ENCODE data around the gene TSKS. TPM values are rescaled to one million over a fixed set of nuclear protein-coding genes. Genes with fewer than 3 reads are reported as not detected.

Gene TSKS
- total and polyA plus RNA-seq, 10 of the 15 experiments (the other 5 are each of a cell fraction or from before 2014, with no cell fraction given) = not detected

DNA sequence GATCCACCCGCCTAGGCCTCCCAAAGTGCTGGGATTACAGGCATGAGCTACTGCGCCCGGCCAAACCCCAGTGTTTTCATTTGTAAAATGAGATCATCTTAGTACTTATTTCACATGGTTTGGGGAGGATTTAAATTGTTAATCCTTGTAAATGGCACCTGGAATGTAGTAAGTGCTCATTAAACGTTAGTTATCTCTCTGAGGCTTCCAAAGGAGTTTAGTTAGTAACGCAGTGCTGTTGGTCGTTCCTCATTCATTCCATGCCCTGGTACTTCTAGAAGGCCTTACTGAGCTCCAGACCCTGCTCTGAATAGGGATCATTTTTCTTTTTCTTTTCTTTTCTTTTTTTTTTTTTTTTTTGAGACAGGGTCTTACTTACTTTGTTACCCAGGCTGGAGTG, 67.0 kb downstream of the TSKS start:
- WGBS (ENCODE audit: insufficient coverage, insufficient replicate concordance, low lambda C conversion rate, missing lambda C conversion rate) = 74% methylated on average over 6 of the region's 6 CpGs
- FAIRE-seq = no peak
- CTCF ChIA-PET = no interaction called here

DNA sequence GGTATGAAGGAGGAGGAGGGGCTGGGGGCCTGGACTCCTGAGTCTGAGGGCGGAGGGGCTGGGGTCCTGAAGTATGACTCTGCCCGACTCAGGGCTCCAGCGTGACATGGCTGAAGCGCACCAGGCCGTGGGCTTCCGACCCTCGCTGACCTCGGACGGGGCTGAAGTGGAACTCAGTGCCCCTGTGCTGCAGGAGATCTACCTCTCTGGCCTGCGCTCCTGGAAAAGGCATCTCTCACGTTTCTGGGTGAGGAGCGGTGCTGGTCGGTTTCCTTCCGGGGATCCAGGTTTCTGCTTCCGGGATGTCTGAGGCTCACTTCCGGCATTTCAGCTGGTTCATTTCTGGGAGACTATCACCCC, 71.0 kb downstream of the TSKS start:
- no peak overlapping the region for H3K9ac ChIP-seq (ENCODE audit: control insufficient read depth, insufficient read depth, low read length)
- no peak overlapping the region for H3K4me3 ChIP-seq
- no peak overlapping the region for H2AFZ ChIP-seq (ENCODE audit: control insufficient read depth, low read depth, low read length)
- no peak overlapping the region for H3K4me2 ChIP-seq (ENCODE audit: control insufficient read depth, insufficient read depth)
- no peaks in the 10 kb centered on the region; the same call in 2 of the 3 replicates for H3K9me3 ChIP-seq (replicated peaks; ENCODE audit: control insufficient read depth, insufficient read depth, low read length)
- in situ Hi-C loops (cut with MboI) (no loop called here), intact Hi-C loops (cut with micrococcal nuclease; ENCODE audit: unreplicated experiment) (no loop called here)
- TF ChIP-seq POLR2AphosphoS2 (IDR thresholded peaks at IDR 0.05; ENCODE audit: low read depth, low read length) (no peak), CHD2 (IDR thresholded peaks at IDR 0.05; ENCODE audit: borderline replicate concordance, low read depth, low read length) (no peak), BRCA1 (IDR thresholded peaks at IDR 0.05; ENCODE audit: low read depth, low read length) (no peak), BHLHE40 (IDR thresholded peaks at IDR 0.05; ENCODE audit: borderline replicate concordance in 1 of 2, low read depth in 2 of 2, low read length in 1 of 2) (no peak), ZSCAN29 (IDR thresholded peaks at IDR 0.05) (no peak), GATAD2B (conservative IDR thresholded peaks at IDR 0.05; ENCODE audit: low read depth) (no peak), EZH2 (IDR thresholded peaks at IDR 0.05; ENCODE audit: borderline replicate concordance, control insufficient read depth, low read depth, low read length) (no peak)
- TF ChIP-seq, protein P1, sequence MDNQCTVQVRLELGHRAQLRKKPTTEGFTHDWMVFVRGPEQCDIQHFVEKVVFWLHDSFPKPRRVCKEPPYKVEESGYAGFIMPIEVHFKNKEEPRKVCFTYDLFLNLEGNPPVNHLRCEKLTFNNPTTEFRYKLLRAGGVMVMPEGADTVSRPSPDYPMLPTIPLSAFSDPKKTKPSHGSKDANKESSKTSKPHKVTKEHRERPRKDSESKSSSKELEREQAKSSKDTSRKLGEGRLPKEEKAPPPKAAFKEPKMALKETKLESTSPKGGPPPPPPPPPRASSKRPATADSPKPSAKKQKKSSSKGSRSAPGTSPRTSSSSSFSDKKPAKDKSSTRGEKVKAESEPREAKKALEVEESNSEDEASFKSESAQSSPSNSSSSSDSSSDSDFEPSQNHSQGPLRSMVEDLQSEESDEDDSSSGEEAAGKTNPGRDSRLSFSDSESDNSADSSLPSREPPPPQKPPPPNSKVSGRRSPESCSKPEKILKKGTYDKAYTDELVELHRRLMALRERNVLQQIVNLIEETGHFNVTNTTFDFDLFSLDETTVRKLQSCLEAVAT (IDR thresholded peaks at IDR 0.05) = no peak
- peaks cover 8% of the 10 kb centered on the region for H3K4me1 ChIP-seq (ENCODE audit: control insufficient read depth, insufficient read depth, low read length)
- 81% methylated on average over 15 of the region's 16 CpGs for WGBS (ENCODE audit: insufficient coverage, insufficient replicate concordance, low lambda C conversion rate, missing lambda C conversion rate)
- peaks cover 4% of the 10 kb centered on the region; the same call in 1 of the 2 replicates for H4K20me1 ChIP-seq (ENCODE audit: control insufficient read depth, insufficient read depth)
- FAIRE-seq (no peak), DNase-seq (ENCODE audit: low read depth, low spot score) (no peak), ATAC-seq (no peak)
- no TSS peak for BruUV-seq (replicated peaks)
- CTCF ChIA-PET = interaction anchor here (1.0 to 1.6 kb wide), 2 partner anchors 8 to 25 kb away, joined by 3 to 5 read pairs; no protein-coding TSS in a partner anchor
- H3K27ac ChIP-seq (ENCODE audit: control insufficient read depth, insufficient read depth) = no peak overlapping the region
- RAD21 ChIA-PET (ENCODE audit: unreplicated experiment) = no interaction called here
- no peaks in the 10 kb centered on the region; a peak in 1 of 4 replicates for H3K27me3 ChIP-seq (replicated peaks in 1 of 2; ENCODE audit: control insufficient read depth in 2 of 2, insufficient read depth in 2 of 2, low read length in 1 of 2)
- POLR2A ChIA-PET = no interaction called here
- peaks cover 0 to 12% of the 10 kb centered on the region in 2 experiments; a peak in 2 of 4 replicates for H3K36me3 ChIP-seq (ENCODE audit: control insufficient read depth in 2 of 2, insufficient read depth in 2 of 2, low read length in 1 of 2)
- H3K79me2 ChIP-seq (ENCODE audit: control insufficient read depth, insufficient read depth, low read length) = no peaks in the 10 kb centered on the region
- SMC1A ChIA-PET (ENCODE audit: uncharacterized antibody, unreplicated experiment) = no interaction called here

More for the DNA sequence above, 67.0 kb downstream of the TSKS start:
- H4K20me1 ChIP-seq (ENCODE audit: control insufficient read depth, insufficient read depth) = no peaks in the 10 kb centered on the region
- H3K27ac ChIP-seq (ENCODE audit: control insufficient read depth, insufficient read depth) = no peak overlapping the region
- H2AFZ ChIP-seq (ENCODE audit: control insufficient read depth, low read depth, low read length) = no peak overlapping the region
- SMC1A ChIA-PET (ENCODE audit: uncharacterized antibody, unreplicated experiment) = no interaction called here
- no peak overlapping the region for H3K4me3 ChIP-seq
- ATAC-seq (no peak), DNase-seq (ENCODE audit: low read depth, low spot score) (no peak)
- no TSS peak for BruUV-seq (replicated peaks)
- H3K79me2 ChIP-seq (ENCODE audit: control insufficient read depth, insufficient read depth, low read length) = no peaks in the 10 kb centered on the region
- POLR2A ChIA-PET = interaction anchor here (0.7 kb wide), 1 partner anchor 1401 kb away, joined by 5 read pairs; no protein-coding TSS in a partner anchor
- intact Hi-C loops (cut with micrococcal nuclease; ENCODE audit: unreplicated experiment) = no loop called here
- in situ Hi-C loops (cut with MboI) = no loop called here
- no peaks in the 10 kb centered on the region for H3K9me3 ChIP-seq (replicated peaks; ENCODE audit: control insufficient read depth, insufficient read depth, low read length)
- no peak overlapping the region for H3K9ac ChIP-seq (ENCODE audit: control insufficient read depth, insufficient read depth, low read length)
- TF ChIP-seq KAT2A (conservative IDR thresholded peaks at IDR 0.05; ENCODE audit: control insufficient read depth, low read depth, low read length) = no peak
- TF ChIP-seq ZZZ3 (IDR thresholded peaks at IDR 0.05; ENCODE audit: control insufficient read depth, insufficient read length, low read depth) = no peak
- no peak for TF ChIP-seq NFYA (IDR thresholded peaks at IDR 0.05; ENCODE audit: borderline replicate concordance, low read depth, low read length)
- H3K36me3 ChIP-seq (ENCODE audit: control insufficient read depth in 2 of 2, insufficient read depth in 2 of 2, low read length in 1 of 2) = no peaks in the 10 kb centered on the region
- H3K4me2 ChIP-seq (ENCODE audit: control insufficient read depth, insufficient read depth) = no peak overlapping the region
- no peaks in the 10 kb centered on the region; a peak in 1 of 4 replicates for H3K27me3 ChIP-seq (replicated peaks in 1 of 2; ENCODE audit: control insufficient read depth in 2 of 2, insufficient read depth in 2 of 2, low read length in 1 of 2)
- no peaks in the 10 kb centered on the region for H3K4me1 ChIP-seq (ENCODE audit: control insufficient read depth, insufficient read depth, low read length)
- RAD21 ChIA-PET (ENCODE audit: unreplicated experiment) = no interaction called here
